GM19025 (cell line): Measurements from ENCODE around the gene SLC43A3.

Experiments used
- ATAC-seq: cut with Tn5 transposase; IDR thresholded peaks from one replicate; pipeline ENCODE4 v1.9.1; 2021; ENCODE audit warnings: mild to moderate bottlenecking, low read depth, moderate library complexity; ENCODE audit not compliant: unreplicated experiment

SLC43A3 gene

DNA sequence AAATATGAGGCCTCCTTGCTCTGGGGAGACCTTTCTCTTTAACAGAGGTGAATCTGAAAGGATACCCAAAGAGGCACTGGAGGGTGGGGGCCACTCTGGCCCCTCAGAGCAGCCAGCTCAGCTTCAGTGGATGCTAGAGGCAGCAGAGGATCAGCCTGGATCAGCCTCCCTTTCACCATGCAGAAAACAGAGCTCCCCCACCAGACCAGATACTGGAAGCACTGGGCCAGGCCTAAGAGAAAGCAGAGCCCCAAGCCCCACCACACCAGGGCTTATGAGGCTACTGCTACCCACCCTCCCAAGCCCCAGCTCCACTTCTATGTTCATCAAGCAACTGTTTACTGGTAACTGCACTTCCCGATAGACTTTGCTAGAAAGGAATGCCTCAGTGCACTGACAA is 4.0 kb upstream of the SLC43A3 start:
- ATAC-seq, result no peak

DNA sequence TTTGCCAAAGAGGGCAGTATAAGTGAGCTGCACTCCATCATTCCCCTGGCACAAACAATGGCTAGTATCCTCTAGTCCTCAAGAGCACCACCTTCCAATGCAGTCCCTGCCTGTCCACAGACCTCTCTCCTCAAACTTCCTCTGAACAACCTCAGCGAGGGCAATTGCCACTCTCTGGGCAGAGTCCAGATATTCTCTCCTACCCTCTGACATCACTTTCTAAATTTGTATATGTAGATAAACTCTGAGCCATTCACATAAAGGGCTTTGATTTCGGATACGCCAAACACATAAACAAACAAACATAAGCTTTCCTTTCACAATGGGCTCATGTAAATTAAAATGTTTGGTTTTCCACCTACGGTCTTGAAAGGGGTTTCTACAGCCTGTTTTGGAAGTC is 3.0 kb upstream of the SLC43A3 start:
- no peak for ATAC-seq

DNA sequence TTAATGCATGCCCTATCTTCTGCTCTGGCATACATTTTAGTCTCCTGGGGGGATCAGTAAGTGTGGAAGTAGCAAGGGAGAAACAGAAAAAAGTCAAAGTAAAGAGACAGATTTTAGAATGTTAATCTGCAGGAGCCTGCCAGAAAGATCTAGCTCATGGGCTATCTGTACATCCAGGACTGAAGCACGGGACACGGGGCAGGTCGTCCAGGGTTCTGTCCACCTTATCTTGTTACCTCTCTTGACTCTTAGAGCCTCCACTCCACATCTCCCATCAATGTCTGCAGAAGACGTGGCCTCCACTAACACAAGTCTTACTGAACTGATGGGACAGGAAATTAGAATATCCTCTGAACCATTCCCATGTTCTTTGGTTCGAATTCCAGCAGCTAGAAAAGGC is 1.7 kb upstream of the SLC43A3 start:
- ATAC-seq, result no peak

DNA sequence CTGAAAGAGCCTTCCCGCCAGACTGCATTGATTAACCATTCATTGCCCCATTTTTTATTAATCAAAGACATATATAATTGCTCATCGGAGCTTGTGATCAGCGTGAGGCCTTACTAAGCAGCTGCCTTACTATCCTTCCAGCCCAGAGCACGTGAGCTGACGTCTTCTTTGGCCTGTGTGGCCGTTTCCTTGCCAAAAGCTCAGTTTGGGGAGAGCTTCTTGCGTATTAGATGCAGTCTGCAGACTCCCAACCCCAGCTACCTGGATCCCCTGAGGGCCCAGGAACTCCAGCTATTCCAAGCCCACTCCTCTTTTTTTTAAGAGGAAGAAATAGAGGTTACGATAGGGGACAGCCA is 784 bp upstream of the SLC43A3 start:
- no peak for ATAC-seq

DNA sequence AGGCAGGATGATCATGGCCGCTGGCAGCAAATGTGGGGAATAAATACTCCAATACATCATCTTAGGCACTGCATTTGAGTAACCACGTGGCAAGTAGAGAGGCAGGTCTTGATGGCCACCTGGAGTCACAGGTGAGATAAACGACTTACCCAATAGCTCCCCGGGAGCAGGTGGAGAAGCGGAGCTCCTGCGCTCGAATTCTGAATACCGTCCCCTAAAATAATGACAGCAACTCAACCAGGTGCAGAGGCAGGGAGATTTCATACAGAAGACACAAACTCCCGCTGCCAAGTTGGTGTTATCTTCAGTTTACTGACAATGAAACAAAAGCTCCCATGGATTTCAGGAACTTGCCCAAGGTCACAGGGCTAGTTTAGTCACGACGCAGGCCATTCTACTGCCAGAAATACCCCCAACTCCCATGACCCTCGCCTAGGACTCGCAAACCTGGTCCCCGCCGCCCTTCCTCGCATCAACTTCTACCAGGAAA is 437 bp downstream of the SLC43A3 start:
- no peak for ATAC-seq

DNA sequence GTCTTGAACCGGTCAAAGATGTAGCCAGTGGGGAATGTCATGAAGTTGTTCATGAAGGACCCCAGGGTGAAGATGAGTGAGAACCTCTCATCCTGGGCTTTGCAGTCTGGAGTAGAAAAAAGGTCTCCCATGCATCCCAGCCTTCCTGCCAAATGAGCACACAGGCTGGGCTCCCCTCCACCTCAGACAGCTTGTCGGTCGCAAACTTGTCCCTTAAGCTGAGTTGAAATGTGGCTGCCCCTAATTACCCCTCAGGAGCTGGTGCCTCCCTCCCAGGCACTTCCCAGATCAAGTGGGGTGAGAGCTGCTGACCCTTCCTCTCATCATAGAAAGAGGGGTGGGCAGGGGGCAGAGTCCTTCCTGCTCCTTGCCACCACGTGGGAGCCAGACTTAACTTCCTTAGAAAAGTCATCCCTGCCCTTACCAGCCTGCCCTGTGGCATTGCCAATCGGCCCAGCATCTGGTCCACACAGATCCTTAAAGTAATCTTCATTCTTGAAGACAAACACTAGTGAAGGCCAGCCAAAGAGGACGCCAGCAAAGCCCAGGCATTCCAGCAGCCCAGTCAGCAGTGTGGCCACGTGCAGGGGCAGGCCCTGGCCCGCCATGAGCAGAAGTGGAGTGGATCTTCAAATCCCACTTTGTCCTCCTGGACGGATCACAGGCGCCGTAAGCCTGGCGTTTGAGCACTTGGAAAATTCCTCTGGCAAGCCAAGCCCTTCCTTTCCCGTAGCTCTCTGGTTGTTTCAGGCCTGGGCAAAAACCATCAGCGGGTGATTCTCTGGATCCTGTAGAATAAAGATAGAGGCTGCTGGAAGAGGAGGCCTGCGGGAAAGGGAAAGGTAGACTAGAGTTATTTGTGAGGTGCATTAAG is 1.1 kb downstream of the SLC43A3 start:
- no peak for ATAC-seq

DNA sequence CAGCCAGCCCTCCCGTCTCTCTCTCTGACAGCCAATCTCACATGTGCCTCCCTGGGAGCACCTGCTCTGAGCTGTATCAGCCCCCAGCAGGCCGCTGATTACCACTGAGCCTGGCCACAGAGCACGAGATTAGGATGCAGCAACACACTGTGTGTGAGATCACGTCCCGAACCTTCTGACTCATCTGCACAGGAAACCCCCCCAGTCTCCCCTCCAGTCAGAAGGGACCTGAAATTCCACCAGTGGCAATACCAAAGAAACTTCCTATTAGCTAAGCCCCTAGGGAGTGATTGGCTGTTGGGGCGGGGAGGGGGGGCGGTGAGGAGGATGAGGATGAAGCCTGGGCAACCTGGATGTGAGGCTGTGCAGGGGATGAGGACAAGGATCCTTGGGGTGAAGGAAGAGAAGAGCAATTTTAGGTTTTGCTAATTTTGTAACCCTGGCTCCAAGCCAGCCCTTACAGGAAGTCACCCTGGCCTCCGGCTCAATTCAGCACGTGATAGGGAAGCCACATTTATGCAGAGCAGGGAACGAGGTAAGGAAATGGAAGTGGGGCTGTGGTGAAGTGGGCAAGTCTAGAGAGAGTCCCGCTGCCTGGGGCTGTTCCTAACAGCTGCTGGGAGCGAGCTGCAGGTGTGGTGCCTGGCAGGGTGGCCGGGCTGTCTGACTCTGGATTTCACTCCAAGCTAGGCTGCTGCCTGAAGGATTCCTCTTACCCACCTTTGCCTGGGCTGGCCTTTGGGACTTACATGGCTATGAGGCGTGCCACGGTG is 1.9 kb downstream of the SLC43A3 start:
- ATAC-seq, result peak; percentile 89

DNA sequence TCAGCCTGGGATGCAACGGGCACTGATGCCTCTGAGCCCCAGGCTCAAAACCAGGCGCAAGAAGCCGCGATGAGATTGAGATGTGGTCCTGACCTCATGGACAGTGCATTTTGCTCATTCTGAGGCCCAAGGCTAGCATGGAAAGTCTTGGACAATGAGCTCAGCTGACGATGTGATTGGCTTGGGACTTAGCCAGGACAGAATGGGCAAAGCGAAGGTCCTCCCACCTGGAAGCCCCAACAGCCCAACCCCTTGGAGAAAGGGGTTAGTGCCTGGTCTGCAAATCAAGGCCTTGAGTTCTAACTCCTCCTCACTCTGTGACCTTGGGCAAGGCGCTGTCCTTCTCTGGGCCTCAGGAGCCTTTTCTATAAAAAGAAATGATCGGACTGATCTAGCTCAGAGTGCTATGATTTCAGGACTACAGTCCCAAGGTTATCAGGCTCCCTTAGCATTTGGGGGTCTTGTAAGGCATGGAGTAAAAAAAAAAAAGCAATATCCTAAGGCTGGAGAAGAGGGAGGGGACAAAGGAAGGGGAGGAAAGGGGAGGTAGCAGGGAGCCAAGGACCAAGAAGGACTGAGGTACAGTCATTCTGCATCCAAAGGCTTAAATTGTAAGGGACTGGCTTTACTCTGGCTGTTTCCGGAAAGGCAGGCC is 2.7 kb downstream of the SLC43A3 start:
- no peak for ATAC-seq

DNA sequence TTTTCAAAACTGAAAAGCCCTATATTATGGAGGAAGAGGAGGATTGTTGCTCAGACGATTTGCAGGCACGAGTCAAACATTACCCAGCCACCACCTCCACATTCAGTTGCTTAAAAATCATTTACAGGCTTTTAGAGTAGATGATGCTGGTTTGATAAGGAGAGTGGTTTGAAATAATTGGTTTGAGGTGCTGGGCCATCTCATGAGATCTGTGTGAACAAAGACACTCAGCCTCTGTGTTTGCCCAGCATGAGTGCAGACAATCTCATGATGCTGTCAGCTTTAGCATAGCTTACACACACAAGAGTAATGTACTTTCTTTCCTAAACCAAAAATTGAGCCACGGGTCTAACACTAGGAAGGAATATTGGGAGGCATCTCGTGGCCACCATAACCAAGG is 4.3 kb downstream of the SLC43A3 start:
- ATAC-seq, result no peak

DNA sequence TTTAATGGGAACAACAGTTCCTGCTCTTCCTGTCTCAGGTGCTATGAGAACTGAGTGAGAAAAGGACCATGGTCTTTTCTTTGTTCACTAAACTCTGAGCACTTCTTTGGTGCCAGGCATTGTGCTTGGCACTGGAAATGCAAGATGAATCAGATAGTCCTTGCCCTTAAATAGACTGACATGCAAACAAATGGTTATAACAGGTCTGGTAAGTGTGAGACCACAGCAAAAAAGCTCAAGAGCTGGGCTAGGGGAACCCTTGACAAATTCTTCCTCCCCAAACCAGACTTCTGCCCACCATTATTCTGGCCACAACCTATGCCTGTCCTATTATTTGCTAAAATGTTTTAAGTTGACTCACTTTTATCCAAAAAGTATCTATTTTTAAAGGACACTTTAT is 5.1 kb downstream of the SLC43A3 start:
- ATAC-seq, result no peak

DNA sequence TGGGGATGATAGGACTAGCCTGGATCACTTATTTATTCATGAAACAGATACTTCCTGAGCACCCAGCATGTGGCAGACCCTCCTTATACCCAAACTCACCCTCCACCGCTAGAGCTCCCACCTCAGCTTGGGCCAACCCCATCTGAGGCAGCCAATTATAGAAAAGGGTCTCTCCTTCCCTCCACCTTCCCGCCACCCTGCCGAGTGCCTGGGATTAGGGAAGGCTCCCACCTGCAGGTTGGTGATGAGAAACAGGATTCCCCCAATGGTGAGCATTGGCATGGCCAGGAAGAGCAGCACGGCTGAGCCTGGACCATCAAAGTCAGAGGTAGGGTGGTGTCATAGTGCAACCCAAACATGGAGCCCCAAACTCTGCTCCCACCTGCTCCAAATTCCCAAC is 5.9 kb downstream of the SLC43A3 start:
- no peak for ATAC-seq

DNA sequence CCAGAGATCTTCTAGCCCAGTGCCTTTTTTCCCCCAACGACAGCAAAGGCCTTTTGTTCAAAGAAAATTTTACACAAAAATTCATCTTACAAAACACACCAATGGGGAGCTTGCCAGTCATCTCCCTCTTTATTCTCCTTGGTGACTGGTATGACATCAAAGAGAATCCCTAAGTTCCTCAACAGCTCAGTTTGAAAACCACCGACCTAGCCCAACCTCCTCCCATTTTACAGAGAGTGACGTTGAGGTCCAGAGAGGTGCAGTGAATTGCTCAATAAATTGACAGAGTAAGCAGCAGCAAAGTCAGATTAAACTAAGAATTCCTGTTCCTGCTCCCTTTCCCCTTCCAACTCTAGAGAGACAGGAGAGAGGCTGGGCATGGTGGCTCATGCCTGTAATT is 7.8 kb downstream of the SLC43A3 start:
- ATAC-seq, result no peak

DNA sequence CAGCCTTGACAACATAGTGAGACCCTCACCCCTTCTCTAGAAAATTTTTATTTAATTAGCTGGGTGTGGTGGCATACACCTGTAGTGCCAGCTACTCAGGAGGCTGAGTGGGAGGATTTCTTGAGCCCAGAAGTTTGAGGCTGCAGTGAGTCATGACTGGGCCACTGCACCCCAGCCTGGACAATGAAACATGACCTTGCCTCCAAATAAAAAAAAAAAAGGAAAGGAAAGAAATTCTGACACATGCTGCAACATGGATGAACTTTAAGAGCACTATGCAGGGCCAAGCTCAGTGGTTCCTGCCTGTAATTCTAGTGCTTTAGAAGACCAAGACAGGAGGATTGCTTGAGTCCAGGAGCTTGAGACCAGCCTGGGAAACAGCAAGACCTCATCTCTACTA is 8.8 kb downstream of the SLC43A3 start:
- ATAC-seq, result no peak

DNA sequence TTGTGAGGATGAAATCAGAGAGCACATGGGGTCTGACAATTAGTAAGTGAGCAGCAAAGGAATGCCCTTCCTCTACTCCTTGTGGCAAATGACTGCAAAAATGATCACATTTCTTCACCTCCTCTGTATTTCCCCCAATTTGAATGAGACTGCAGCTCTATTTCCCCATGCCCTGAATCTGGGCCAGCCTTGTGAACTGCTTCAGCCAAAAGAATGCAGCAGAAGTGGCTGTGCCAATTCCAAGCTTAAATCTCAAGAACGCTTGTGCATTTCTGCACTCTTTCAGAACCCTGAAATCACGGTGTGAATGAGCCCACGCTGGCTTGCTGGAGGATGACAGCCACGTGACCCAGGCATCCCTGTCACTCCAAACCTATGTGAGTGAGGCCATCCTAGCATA is 9.9 kb downstream of the SLC43A3 start:
- no peak for ATAC-seq

DNA sequence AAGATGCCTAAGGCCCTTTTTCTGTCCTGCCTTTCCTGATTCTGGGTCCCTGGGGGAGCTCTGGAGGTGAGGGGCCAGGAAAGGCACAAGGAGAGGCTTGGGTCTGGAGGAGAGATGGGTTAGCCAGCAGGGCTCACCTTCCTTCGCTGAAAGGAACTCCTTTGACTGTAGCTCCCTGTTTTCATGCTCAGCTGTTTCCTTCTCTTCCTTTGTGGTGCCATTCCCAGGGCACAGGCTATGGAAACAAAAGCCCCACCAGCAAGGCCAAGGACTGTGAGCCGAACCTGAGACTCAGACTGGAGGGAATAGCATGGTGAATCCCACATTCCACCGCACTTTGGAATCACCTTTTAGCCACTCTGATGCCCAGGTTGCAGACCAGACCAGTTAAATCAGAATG is 10.5 kb downstream of the SLC43A3 start:
- no peak for ATAC-seq

DNA sequence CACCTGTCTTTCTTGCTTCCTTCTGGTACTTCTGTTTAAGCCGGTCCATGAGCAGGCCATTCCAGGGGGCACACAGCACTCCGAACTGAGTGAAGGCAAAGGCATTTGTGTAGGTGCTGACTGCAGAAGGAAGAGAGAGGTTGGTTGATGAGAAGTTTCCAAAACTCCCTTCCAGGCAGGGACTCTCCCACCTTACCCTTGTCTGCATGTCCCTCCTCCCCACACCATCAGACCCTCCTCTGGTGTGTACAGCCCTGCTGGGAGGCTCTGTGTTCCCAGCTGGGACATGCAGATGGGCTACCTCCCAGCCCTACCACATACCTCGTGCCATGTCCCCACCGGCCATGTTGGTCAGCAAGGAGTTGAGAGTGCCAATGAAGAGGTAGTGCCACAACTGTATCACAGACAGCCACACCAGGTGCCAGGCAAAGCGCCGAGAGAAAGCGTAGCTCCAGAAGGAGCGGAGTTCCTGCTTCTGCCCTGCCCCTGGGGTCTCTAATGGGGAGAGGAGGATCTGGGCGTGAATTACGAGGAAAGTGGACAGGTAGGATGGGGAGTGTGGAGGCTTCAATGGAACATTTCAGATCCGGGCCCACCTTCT is 12.2 kb downstream of the SLC43A3 start:
- no peak for ATAC-seq

DNA sequence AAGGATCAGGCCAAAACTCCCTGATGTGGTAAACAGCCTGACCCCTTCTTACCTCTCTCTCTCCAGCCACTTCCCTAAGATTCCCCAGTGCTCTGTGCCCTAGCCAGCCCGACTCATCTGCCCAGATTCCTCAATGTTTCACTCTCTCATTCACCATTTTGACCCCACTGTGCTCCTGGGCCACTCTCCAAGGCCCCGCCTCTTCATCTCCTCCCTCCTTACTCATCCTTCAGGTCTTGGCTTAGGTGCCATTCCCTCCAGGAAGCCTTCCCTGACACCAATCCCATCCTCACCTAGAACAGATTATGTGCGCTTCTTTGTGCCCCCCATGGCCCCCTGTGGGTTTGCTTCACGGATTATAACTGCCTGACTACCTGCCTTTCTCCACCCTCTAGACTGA is 13.2 kb downstream of the SLC43A3 start:
- ATAC-seq, result no peak

DNA sequence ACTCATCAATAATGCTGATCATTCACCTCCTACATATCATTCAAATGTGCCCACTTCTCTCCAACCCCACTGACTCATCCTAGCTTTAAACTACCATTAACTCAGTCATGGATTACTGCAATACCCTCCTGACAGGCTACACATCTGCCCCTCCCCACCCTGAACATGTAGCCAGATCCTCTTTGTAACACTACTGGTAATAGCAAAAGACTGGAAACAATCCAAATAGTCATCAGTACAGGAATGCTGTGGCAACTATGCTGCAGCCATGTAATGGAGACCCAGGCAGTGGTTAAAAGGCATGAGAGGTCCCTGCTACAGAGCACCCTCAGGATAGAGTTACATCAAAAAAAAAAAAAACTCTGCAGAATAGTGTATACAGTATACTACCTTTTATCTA is 16.6 kb downstream of the SLC43A3 start:
- ATAC-seq, result no peak

DNA sequence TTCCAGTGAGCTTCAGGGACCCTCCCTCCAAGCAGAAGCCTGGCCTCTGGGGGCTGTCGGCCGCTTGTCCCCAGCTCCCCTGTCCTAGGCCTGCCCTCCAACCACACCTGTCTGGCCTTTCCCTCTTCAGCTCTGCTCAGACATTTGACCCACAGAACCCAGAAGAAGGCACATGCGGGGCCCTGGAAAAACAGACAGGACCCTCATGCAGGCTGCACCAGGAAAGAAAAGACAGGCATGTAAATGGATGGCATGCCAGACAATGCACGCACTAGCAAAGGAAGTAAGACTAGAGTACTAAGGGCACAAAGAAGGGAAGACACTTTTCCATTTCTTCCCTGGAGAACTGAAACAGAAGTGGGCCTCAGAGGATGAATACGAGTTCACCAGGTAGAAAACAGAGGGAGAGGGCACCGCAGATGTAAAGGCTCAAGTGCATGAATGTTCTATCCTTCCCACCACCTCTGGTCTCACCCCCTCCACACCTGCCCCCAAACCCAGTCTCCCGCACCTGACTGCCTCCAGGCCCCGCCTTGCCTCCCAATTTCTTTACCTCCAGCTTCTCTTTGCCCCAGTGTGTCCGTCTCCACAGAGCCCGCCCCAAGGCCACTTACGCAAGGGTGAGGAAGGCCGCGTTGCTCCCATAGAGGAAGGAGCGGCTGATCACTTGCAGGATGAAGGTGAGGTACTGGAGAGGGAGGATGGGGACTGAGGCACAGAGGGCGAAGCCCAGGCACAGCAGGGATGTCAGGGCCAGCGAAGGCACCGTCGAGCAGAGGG is 17.4 kb downstream of the SLC43A3 start:
- ATAC-seq, result no peak

DNA sequence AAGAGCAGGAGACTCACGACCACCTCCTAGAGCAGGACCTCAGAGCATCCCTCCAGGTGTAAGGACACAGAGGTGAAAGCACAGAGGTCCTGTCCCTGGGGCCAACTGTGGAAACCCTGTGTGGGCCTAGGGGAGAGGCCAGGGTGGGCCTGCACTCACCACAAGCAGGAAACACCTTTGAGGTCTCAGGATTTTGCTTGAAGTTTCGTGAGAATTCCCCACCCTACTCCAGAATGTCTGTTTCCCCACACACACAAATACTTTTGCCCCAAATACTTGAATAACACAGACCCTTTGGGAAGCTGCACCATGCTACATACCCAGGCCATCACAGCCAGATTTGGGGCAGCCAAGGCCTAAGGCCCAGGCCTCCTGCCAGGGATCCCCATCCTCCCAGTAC is 18.1 kb downstream of the SLC43A3 start:
- ATAC-seq, result no peak
